H1 (cell line): ENCODE results near the gene UPK2. TPM values are rescaled to one million over a fixed set of nuclear protein-coding genes. Genes with fewer than 3 reads are reported as not detected.

Source experiments
- CTCF ChIA-PET: fragments of 300-600 bp; sonication (Branson Sonifier 250); formaldehyde crosslinking; loops from one replicate; lab custom pipeline; 2021; ENCODE audit not compliant: partially characterized antibody; lab: Charles Lee
- POLR2A ChIA-PET: fragments of 300-600 bp; sonication (Branson Sonifier 250); formaldehyde crosslinking; loops from one replicate; lab custom pipeline; 2021; ENCODE audit warnings: inconsistent platforms; ENCODE audit not compliant: partially characterized antibody; lab: Charles Lee
- DNase-seq, 2 experiments: peaks; one replicate each; pipeline versions ENCODE4 v3.0.0 to v3.0.0-alpha.2; 2010 to 2022; ENCODE audit warnings: low spot score in 2 of 2, low read depth in 1 of 2, mixed read lengths in 1 of 2
- FAIRE-seq: peaks from 2 replicates; lab custom pipeline; 2011; peaks lifted over from hg19 to GRCh38; lab: Jason Lieb, UNC
- H2AFZ ChIP-seq: 2 replicates; pipeline ENCODE4 v1.8.1; 2012; ENCODE audit warnings: low read length, inconsistent platforms
- H2AK5ac ChIP-seq: 2 replicates; pipeline ENCODE4 v1.6.1; 2013; ENCODE audit warnings: low read depth, low read length
- H2BK120ac ChIP-seq: replicated peaks from 2 replicates; pipeline ENCODE3; 2013; ENCODE audit warnings: low read depth, low read length, inconsistent platforms
- H2BK12ac ChIP-seq: 2 replicates; pipeline ENCODE4 v1.6.1; 2013; ENCODE audit warnings: low read depth, low read length
- H2BK15ac ChIP-seq: 2 replicates; pipeline ENCODE4 v1.6.1; 2013; ENCODE audit warnings: low read length
- H2BK20ac ChIP-seq: 2 replicates; pipeline ENCODE4 v1.6.1; 2013; ENCODE audit warnings: low read length
- H2BK5ac ChIP-seq: 2 replicates; pipeline ENCODE4 v1.6.1; 2013; ENCODE audit warnings: low read depth, low read length
- H3K14ac ChIP-seq: 2 replicates; pipeline ENCODE4 v1.6.1; 2013; ENCODE audit warnings: inconsistent platforms; ENCODE audit not compliant: insufficient read length
- H3K18ac ChIP-seq: 2 replicates; pipeline ENCODE4 v1.6.1; 2013; ENCODE audit warnings: low read length; ENCODE audit errors: extremely low read depth
- H3K23ac ChIP-seq: 2 replicates; pipeline ENCODE4 v1.6.1; 2013; ENCODE audit warnings: inconsistent platforms; ENCODE audit not compliant: insufficient read length
- H3K23me2 ChIP-seq: 2 replicates; pipeline ENCODE4 v1.6.1; 2013; ENCODE audit warnings: low read depth, low read length
- H3K27ac ChIP-seq: 2 replicates; pipeline ENCODE4 v1.6.1; 2011; ENCODE audit warnings: low read depth, low read length, inconsistent platforms
- H3K27me3 ChIP-seq, 4 experiments: replicated peaks in 1 of 4; 1 replicate in 1 of 4; 2 replicates in 3 of 4; pipeline versions ENCODE4 v1.6.1 to v1.8.1; 2011 to 2013; ENCODE audit warnings: low read length in 3 of 4, mild to moderate bottlenecking in 3 of 4, inconsistent platforms in 2 of 4, mixed read lengths in 2 of 4, moderate library complexity in 1 of 4; ENCODE audit not compliant: control insufficient read depth in 3 of 4, insufficient read depth in 3 of 4; ENCODE audit errors: extremely low read depth in 1 of 4
- H3K36me3 ChIP-seq, 4 experiments: 2 replicates each; pipeline versions ENCODE4 v1.6.1 to v1.8.1; 2011 to 2013; ENCODE audit warnings: mild to moderate bottlenecking in 4 of 4, low read length in 3 of 4, moderate library complexity in 2 of 4, control low read depth in 1 of 4, inconsistent platforms in 1 of 4; ENCODE audit not compliant: insufficient read depth in 4 of 4, control insufficient read depth in 2 of 4
- H3K4ac ChIP-seq: replicated peaks from 2 replicates; pipeline ENCODE3; 2013; ENCODE audit warnings: low read length, low read depth, mixed read lengths, inconsistent platforms; ENCODE audit not compliant: insufficient read length
- H3K4me1 ChIP-seq, 4 experiments: replicated peaks in 1 of 4; 1 replicate in 1 of 4; 2 replicates in 3 of 4; pipeline versions ENCODE4 v1.6.1 to v1.8.1; 2011 to 2013; ENCODE audit warnings: low read length in 3 of 4, inconsistent platforms in 2 of 4, mixed read lengths in 1 of 4; ENCODE audit not compliant: insufficient read depth in 4 of 4, control insufficient read depth in 3 of 4
- H3K4me2 ChIP-seq, 2 experiments: 2 replicates each; pipeline versions ENCODE4 v1.6.1 to v1.8.1; 2011 to 2013; ENCODE audit warnings: low read depth in 2 of 2, low read length in 2 of 2, control low read depth in 1 of 2, inconsistent platforms in 1 of 2, mild to moderate bottlenecking in 1 of 2; ENCODE audit not compliant: insufficient read depth in 1 of 2
- H3K4me3 ChIP-seq, 4 experiments: fragments of 200-600, 300-600 bp in 1 of 4; sonication (generic), shearing (Covaris generic), sonication (Bioruptor Twin) in 1 of 4; 2 replicates each; pipeline versions ENCODE4 v1.5.1 to v1.8.1; 2011 to 2016; ENCODE audit warnings: low read length in 4 of 4, low read depth in 3 of 4, control low read depth in 2 of 4, inconsistent platforms in 2 of 4, mild to moderate bottlenecking in 2 of 4, mixed read lengths in 1 of 4, moderate library complexity in 1 of 4; ENCODE audit not compliant: insufficient read depth in 2 of 4; ENCODE audit errors: extremely low read depth in 1 of 4
- H3K56ac ChIP-seq: replicated peaks from 2 replicates; pipeline ENCODE3; 2013; ENCODE audit warnings: low read depth, mild to moderate bottlenecking, mixed read lengths, low read length, inconsistent platforms; ENCODE audit not compliant: insufficient read length
- H3K79me1 ChIP-seq: 2 replicates; pipeline ENCODE4 v1.6.1; 2013; ENCODE audit warnings: low read depth, low read length, control low read depth
- H3K79me2 ChIP-seq, 2 experiments: 2 replicates each; pipeline versions ENCODE4 v1.6.1 to v1.8.1; 2012 to 2013; ENCODE audit warnings: low read length in 2 of 2, mild to moderate bottlenecking in 2 of 2, inconsistent platforms in 1 of 2; ENCODE audit not compliant: insufficient read depth in 2 of 2, control insufficient read depth in 1 of 2
- H3K9ac ChIP-seq, 4 experiments: replicated peaks in 1 of 4; 1 replicate in 1 of 4; 2 replicates in 3 of 4; pipeline versions ENCODE4 v1.6.1 to v1.8.1; 2011 to 2013; ENCODE audit warnings: low read depth in 3 of 4, low read length in 3 of 4, control low read depth in 2 of 4, mild to moderate bottlenecking in 2 of 4, moderate library complexity in 2 of 4, inconsistent platforms in 1 of 4; ENCODE audit errors: extremely low read depth in 1 of 4
- H3K9me3 ChIP-seq, 2 experiments: 2 replicates each; pipeline versions ENCODE4 v1.6.1 to v1.8.1; 2012 to 2013; ENCODE audit warnings: mild to moderate bottlenecking in 2 of 2, moderate library complexity in 2 of 2, control low read depth in 1 of 2, inconsistent platforms in 1 of 2, low read depth in 1 of 2, low read length in 1 of 2, mixed read lengths in 1 of 2; ENCODE audit not compliant: insufficient read depth in 2 of 2
- H4K20me1 ChIP-seq, 2 experiments: replicated peaks in 1 of 2; 2 replicates each; pipeline versions ENCODE3 to v1.8.1; 2011 to 2013; ENCODE audit warnings: inconsistent platforms in 2 of 2, low read length in 2 of 2, mild to moderate bottlenecking in 1 of 2; ENCODE audit not compliant: insufficient read depth in 2 of 2, control insufficient read depth in 1 of 2
- H4K5ac ChIP-seq: 2 replicates; pipeline ENCODE4 v1.6.1; 2013; ENCODE audit warnings: low read length, low read depth, mixed read lengths, inconsistent platforms; ENCODE audit not compliant: insufficient read length
- H4K8ac ChIP-seq: 2 replicates; pipeline ENCODE4 v1.8.0; 2013; ENCODE audit warnings: mild to moderate bottlenecking, moderate library complexity, low read length, inconsistent platforms; ENCODE audit not compliant: insufficient read depth; ENCODE audit errors: extremely low read depth
- H4K91ac ChIP-seq: replicated peaks from 2 replicates; pipeline ENCODE3; 2013; ENCODE audit warnings: low read length, mixed read lengths, inconsistent platforms; ENCODE audit not compliant: insufficient read length
- CREB1 ChIP-seq: IDR thresholded peaks from 2 replicates; pipeline ENCODE4 v1.6.1; 2012; ENCODE audit warnings: inconsistent platforms
- EP300 ChIP-seq, 2 experiments: IDR thresholded peaks; 1 replicate in 1 of 2; 2 replicates in 1 of 2; pipeline ENCODE4 v1.6.1; 2011 to 2012; ENCODE audit warnings: low read depth in 2 of 2, low read length in 2 of 2, mild to moderate bottlenecking in 2 of 2, borderline replicate concordance in 1 of 2, inconsistent platforms in 1 of 2, moderate library complexity in 1 of 2
- NRF1 ChIP-seq: IDR thresholded peaks from 2 replicates; pipeline ENCODE4 v1.6.1; 2011; ENCODE audit warnings: mild to moderate bottlenecking, low read depth, low read length, improper control_type of control experiment
- PHF8 ChIP-seq: fragments of 200-600 bp; sonication (generic); conservative IDR thresholded peaks from 2 replicates; pipeline ENCODE4 v1.7.1; 2012; ENCODE audit warnings: low read depth, mild to moderate bottlenecking, inconsistent platforms, low read length, moderate library complexity
- RBBP5 ChIP-seq: IDR thresholded peaks from 2 replicates; pipeline ENCODE4 v1.7.1; 2012; ENCODE audit warnings: low read depth, mild to moderate bottlenecking, inconsistent platforms, low read length, moderate library complexity, borderline replicate concordance
- RNF2 ChIP-seq: fragments of 200-900, 300-1000 bp; sonication (generic); IDR thresholded peaks from 2 replicates; pipeline ENCODE4 v1.7.1; 2016; ENCODE audit warnings: borderline replicate concordance, low read depth, mild to moderate bottlenecking, antibody characterized with exemption, low read length; ENCODE audit not compliant: poor library complexity, severe bottlenecking; ENCODE audit errors: missing control alignments
- WGBS, 2 experiments: shearing (Covaris generic) in 1 of 2; methylation state at CpG; one replicate each; pipeline versions ENCODE4 v1.1.6 to v1.1.7; 2013 to 2015; ENCODE audit warnings: low lambda C conversion rate in 2 of 2, mixed read lengths in 2 of 2, inconsistent platforms in 1 of 2, low coverage in 1 of 2, missing lambda C conversion rate in 1 of 2; ENCODE audit not compliant: insufficient replicate concordance in 2 of 2, insufficient coverage in 1 of 2, insufficient read length in 1 of 2; ENCODE audit errors: extremely low coverage in 1 of 2, missing lambda C conversion rate in 1 of 2; 5-methylcytosine and 5-hydroxymethylcytosine counted together
- polyA plus RNA-seq, 7 experiments: library from polyadenylated mRNA; depleted of rRNA in 3 of 7; stranded (reverse) in 5 of 7; unstranded in 2 of 7; fragments of >200 nt in 5 of 7; fragments of 200-250 nt in 2 of 7; gene quantifications; 1 replicate in 5 of 7; 2 replicates in 1 of 7; 4 replicates in 1 of 7; pipeline versions ENCODE4 v1.2.1 to v1.2.3, GENCODE V29; 2011 to 2013; ENCODE audit warnings: missing spikeins in 2 of 7, mixed read lengths in 2 of 7
- total RNA-seq: library from RNA; stranded (reverse); fragmentation: NEBNext Ultra II Directional; extraction: Animal tissue kit (Norgen Biotek cat#: 25700); gene quantifications from 2 replicates; pipeline ENCODE4 v1.2.1, GENCODE V29; 2021
- TF ChIP-seq, protein P1 (sequence below): IDR thresholded peaks from 2 replicates; pipeline ENCODE4 v1.6.1; 2011; ENCODE audit warnings: low read length, improper control_type of control experiment

UPK2 gene
- total and polyA plus RNA-seq, 2 of the 8 experiments (the other 6 are each of a cell fraction or from before 2014, with no cell fraction given), result 0.76 TPM; not detected in 1

DNA sequence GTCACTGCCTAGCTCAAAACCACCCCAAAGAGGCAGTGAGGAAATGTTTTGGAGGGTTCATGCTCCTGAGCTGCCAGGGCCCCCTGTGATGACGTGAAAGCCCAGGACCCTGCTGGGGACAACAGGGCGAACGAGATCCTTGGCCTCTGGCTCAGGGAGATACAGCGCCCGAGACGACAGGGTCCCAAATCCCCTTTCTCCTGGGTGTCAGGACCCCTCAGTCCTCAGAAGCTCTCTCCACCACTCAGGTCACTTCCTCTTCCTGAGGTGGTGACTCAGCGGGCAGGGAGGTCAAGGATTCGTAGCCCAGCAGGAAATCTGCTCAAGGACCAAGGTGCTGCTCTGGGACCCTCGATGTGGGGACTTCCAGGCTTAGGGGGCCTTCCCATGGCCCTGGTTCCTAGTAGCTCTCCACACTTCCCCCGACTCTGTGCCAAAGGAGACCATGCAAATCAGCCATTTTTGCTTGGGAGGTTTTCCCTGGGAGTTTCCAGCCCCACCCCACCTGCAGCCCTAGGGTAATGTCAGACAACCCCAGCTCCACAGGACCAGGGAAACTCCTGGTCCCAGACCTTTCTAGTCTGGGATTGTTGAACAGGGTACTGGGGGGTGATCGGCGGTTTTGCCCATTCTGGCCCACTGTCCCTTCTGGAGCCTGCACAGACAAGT lies 43.2 kb upstream of the UPK2 start:
- peak overlapping the region; percentile 16 to 61 (median 51); a peak in 7 of 8 replicates for H3K4me3 ChIP-seq
- peak overlapping the region; percentile 100 for H2BK5ac ChIP-seq
- H2BK120ac ChIP-seq, result peak overlapping the region; percentile 82
- no peak for DNase-seq
- CTCF ChIA-PET, result interaction anchor here (0.6 to 2.9 kb wide), 8 partner anchors 11 to 224 kb away, joined by 3 to 12 read pairs (median 3); partner anchors contain the start of gene C2CD2L
- H4K5ac ChIP-seq, result peak overlapping the region; percentile 70
- H2AK5ac ChIP-seq, result peak overlapping the region; percentile 82; the same call in 1 of the 2 replicates
- H2BK20ac ChIP-seq, result peak overlapping the region; percentile 100
- peak overlapping the region; percentile 89 for H3K27ac ChIP-seq
- H2BK15ac ChIP-seq, result peak overlapping the region; percentile 88
- H3K4ac ChIP-seq, result peak overlapping the region; percentile 82
- no peak overlapping the region for H3K23ac ChIP-seq
- peak overlapping the region in 2 of 4 experiments; percentile 61 to 64; a peak in 4 of 7 replicates for H3K9ac ChIP-seq
- H3K4me2 ChIP-seq, result peak overlapping the region; percentile 76 to 92
- 32% methylated on average over 12 of the region's 12 CpGs; no CpG with 5 or more reads in 1 of the 2 experiments for WGBS, 2 experiments
- H3K56ac ChIP-seq, result peak overlapping the region; percentile 55
- H3K79me1 ChIP-seq, result peaks cover 16% of the 10 kb centered on the region
- H4K91ac ChIP-seq, result peak overlapping the region; percentile 81
- peak overlapping the region; percentile 99 for H2BK12ac ChIP-seq
- H3K79me2 ChIP-seq, result peaks cover 4 to 76% of the 10 kb centered on the region in 2 experiments
- POLR2A ChIA-PET, result interaction anchor here (0.6 to 10.7 kb wide), 18 partner anchors 15 to 815 kb away, joined by 3 to 101 read pairs (median 3); partner anchors contain the start of genes CENATAC, DDX6, DPAGT1 and HYOU1
- peak overlapping the region; percentile 74 for H4K8ac ChIP-seq
- no peak for FAIRE-seq
- H3K4me1 ChIP-seq, result peaks cover 13 to 80% (median 66%) of the 10 kb centered on the region in 4 experiments
- no peaks in the 10 kb centered on the region for H3K27me3 ChIP-seq
- peak overlapping the region; percentile 99 for H3K18ac ChIP-seq
- H3K36me3 ChIP-seq, result 0 out of 8 replicates have a peak, but pooled peaks cover 0 to 4% (median 0%) of the 10 kb centered on the region in 4 experiments
- H3K23me2 ChIP-seq, result peaks cover 19% of the 10 kb centered on the region
- H3K14ac ChIP-seq, result no peak overlapping the region
- peaks cover 0 to 7% of the 10 kb centered on the region in 2 experiments for H4K20me1 ChIP-seq
- no peaks in the 10 kb centered on the region for H3K9me3 ChIP-seq
- no peak overlapping the region for H2AFZ ChIP-seq
- TF ChIP-seq NRF1, result no peak
- TF ChIP-seq RNF2, result no peak
- TF ChIP-seq, protein P1, sequence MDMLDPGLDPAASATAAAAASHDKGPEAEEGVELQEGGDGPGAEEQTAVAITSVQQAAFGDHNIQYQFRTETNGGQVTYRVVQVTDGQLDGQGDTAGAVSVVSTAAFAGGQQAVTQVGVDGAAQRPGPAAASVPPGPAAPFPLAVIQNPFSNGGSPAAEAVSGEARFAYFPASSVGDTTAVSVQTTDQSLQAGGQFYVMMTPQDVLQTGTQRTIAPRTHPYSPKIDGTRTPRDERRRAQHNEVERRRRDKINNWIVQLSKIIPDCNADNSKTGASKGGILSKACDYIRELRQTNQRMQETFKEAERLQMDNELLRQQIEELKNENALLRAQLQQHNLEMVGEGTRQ, result no peak
- 0 out of 2 replicates have a peak, but pooled peaks have one; percentile 5 for TF ChIP-seq CREB1
- TF ChIP-seq EP300 (IDR thresholded peaks at IDR 0.05; ENCODE audit: borderline replicate concordance in 1 of 2, low read depth in 2 of 2, low read length in 2 of 2), result no peak
- no peak for TF ChIP-seq PHF8
- 0 out of 2 replicates have a peak, but pooled peaks have one; percentile 2 for TF ChIP-seq RBBP5
